WTC11 (cell line): ENCODE data around the gene NOTCH2.

Experiments
- ATF6 ChIP-seq: sonication (generic); formaldehyde crosslinking; IDR thresholded peaks from 2 replicates; pipeline ENCODE4 v1.8.1; 2023; ENCODE audit warnings: mild to moderate bottlenecking, missing genetic modification reagents
- CREM ChIP-seq: sonication (generic); formaldehyde crosslinking; IDR thresholded peaks from 2 replicates; pipeline ENCODE4 v1.8.1; 2022; ENCODE audit warnings: mild to moderate bottlenecking, missing genetic modification reagents, moderate library complexity
- CTCF ChIP-seq: fragments of 200-600 bp; IDR thresholded peaks from 2 replicates; pipeline ENCODE4 v1.8.0; 2022; ENCODE audit warnings: antibody characterized with exemption
- FOXP1 ChIP-seq: sonication (generic); formaldehyde crosslinking; IDR thresholded peaks from 2 replicates; pipeline ENCODE4 v1.8.0; 2022; ENCODE audit warnings: missing genetic modification reagents, mild to moderate bottlenecking, moderate library complexity, borderline replicate concordance
- NFYB ChIP-seq: sonication (generic); formaldehyde crosslinking; conservative IDR thresholded peaks from 2 replicates; pipeline ENCODE4 v1.8.0; 2022; ENCODE audit warnings: low read depth, missing genetic modification reagents
- NR3C1 ChIP-seq: sonication (generic); formaldehyde crosslinking; conservative IDR thresholded peaks from 2 replicates; pipeline ENCODE4 v1.8.1; 2023; ENCODE audit warnings: low read depth, mild to moderate bottlenecking, missing genetic modification reagents
- PRDM15 ChIP-seq: sonication (generic); formaldehyde crosslinking; IDR thresholded peaks from 2 replicates; pipeline ENCODE4 v1.8.0; 2022; ENCODE audit warnings: missing genetic modification reagents
- PREB ChIP-seq: sonication (generic); formaldehyde crosslinking; IDR thresholded peaks from 2 replicates; pipeline ENCODE4 v1.8.1; 2022; ENCODE audit warnings: mild to moderate bottlenecking, missing genetic modification reagents, moderate library complexity, borderline replicate concordance
- RELA ChIP-seq: sonication (generic); formaldehyde crosslinking; IDR thresholded peaks from 2 replicates; pipeline ENCODE4 v1.8.1; 2022; ENCODE audit warnings: missing genetic modification reagents, mild to moderate bottlenecking, borderline replicate concordance
- ZBTB21 ChIP-seq: sonication (generic); formaldehyde crosslinking; IDR thresholded peaks from 2 replicates; pipeline ENCODE4 v1.8.1; 2023; ENCODE audit warnings: mild to moderate bottlenecking, missing genetic modification reagents, borderline replicate concordance
- ZNF512 ChIP-seq: sonication (generic); formaldehyde crosslinking; IDR thresholded peaks from 2 replicates; pipeline ENCODE4 v1.8.1; 2022; ENCODE audit warnings: missing genetic modification reagents, borderline replicate concordance
- TF ChIP-seq, protein P1 (sequence below): sonication (generic); formaldehyde crosslinking; IDR thresholded peaks from 2 replicates; pipeline ENCODE4 v1.8.1; 2023; ENCODE audit warnings: mild to moderate bottlenecking, missing genetic modification reagents, moderate library complexity

DNA sequence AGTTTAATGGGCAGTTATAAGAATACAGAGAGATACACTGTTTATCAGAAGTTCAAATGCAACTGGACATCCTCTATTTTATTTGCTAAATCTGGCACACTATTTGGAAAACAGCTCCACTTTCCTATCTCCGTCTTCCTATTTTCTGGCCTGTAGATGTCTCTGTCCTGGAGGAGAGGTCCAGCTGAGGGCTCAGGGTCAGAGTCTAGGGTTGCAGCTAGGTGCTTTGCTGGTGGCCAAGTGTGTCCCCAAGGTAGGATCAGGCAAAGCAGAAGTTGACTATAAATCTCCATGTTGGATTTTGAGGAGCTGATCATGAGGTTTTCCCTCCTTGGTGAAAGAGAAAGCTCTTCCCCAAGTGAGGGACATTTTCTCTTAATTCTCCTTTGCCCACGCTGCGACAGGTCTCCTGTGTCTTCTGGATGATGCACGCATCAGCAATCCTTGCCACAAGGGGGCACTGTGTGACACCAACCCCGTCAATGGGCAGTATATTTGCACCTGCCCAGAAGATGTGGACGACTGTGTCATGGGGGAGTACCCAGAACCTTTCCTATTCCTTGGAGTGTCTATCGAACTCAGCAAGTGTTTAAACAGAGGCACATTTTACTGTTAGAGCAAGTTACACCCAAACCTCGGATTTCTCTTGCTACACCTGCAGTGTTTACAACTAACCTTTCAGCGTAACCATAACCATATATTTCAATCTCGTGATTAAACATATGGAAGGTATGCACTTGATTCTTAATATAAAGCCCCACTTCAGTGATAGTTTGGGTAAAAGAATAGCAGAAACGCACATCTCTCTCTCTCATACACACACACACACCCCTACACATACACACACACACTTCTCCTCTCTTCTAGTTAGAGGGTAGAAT, 183.3 kb downstream of the NOTCH2 start:
- TF ChIP-seq PRDM15 (CRISPR knock-in tag) (no peak), CREM (CRISPR knock-in tag) (no peak), NR3C1 (CRISPR knock-in tag) (no peak), NFYB (CRISPR knock-in tag) (no peak), CTCF (peak; percentile 85), ATF6 (no peak), FOXP1 (CRISPR knock-in tag) (no peak), RELA (no peak), ZNF512 (CRISPR knock-in tag) (no peak), PREB (no peak), ZBTB21 (CRISPR knock-in tag) (no peak)
- TF ChIP-seq, protein P1, sequence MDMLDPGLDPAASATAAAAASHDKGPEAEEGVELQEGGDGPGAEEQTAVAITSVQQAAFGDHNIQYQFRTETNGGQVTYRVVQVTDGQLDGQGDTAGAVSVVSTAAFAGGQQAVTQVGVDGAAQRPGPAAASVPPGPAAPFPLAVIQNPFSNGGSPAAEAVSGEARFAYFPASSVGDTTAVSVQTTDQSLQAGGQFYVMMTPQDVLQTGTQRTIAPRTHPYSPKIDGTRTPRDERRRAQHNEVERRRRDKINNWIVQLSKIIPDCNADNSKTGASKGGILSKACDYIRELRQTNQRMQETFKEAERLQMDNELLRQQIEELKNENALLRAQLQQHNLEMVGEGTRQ (CRISPR knock-in tag) = no peak
